DMS53 treated with DMSO at 0.1 percent for 48 hours (cell line): ENCODE data around the gene KRTAP10-11.
"Not testable (repeated sequence)": the region's sequence is repeated elsewhere in the genome, so short reads cannot be mapped to it uniquely, and the experiment has no call there.

Experiments
- DNase-seq: peaks from one replicate; lab custom pipeline; 2025; ENCODE audit not compliant: unreplicated experiment; lab: John Stamatoyannopoulos, UW

Gene KRTAP10-11

GRCh38 chr21:44638506-44639330 is 7.5 kb upstream of the KRTAP10-11 start:
- DNase-seq: not testable (repeated sequence)

DNA sequence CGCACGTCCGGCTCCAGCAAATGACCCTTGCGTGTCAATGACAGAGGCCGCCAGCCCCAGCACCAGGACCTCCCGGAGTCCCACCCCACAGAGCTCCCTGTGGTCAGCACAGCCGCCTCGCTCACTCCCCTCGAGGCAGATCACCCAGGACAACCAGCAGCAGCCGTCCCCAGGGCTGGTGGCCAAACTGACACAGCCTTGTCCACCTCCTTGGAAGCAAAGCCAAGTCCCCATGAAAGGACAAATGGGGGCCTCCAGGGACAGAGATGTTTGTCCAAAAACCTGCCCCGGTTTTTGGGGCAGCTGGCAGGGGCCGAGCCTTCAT is 6.9 kb upstream of the KRTAP10-11 start:
- no peak for DNase-seq

- DNase-seq: no peak
Observed at GRCh38 chr21:44640761-44641160, 5.5 kb upstream of the KRTAP10-11 start.

- DNase-seq: no peak
Observed at GRCh38 chr21:44643741-44644310, 2.4 kb upstream of the KRTAP10-11 start.

DNA sequence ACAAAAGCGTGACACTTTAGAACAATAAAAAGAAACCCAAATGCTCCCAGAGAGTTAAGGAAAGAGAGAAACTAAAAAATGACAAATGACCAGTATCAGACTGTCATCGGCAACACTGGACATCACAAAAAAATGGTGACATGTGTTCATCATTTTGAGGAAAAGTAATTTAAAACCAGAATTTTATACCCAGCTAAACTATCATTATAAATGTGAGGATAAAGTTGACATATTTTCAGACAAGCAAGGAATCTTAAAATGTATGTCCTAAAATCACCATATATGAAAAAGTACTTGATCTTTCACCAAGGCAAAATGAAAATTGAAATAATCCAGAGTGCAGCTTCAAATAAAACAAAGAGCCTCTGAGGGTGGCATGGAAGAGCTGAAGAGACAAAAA is 1.3 kb upstream of the KRTAP10-11 start:
- DNase-seq: no peak

GRCh38 chr21:44647222-44647552 is 973 bp downstream of the KRTAP10-11 start:
- no peak for DNase-seq

DNA sequence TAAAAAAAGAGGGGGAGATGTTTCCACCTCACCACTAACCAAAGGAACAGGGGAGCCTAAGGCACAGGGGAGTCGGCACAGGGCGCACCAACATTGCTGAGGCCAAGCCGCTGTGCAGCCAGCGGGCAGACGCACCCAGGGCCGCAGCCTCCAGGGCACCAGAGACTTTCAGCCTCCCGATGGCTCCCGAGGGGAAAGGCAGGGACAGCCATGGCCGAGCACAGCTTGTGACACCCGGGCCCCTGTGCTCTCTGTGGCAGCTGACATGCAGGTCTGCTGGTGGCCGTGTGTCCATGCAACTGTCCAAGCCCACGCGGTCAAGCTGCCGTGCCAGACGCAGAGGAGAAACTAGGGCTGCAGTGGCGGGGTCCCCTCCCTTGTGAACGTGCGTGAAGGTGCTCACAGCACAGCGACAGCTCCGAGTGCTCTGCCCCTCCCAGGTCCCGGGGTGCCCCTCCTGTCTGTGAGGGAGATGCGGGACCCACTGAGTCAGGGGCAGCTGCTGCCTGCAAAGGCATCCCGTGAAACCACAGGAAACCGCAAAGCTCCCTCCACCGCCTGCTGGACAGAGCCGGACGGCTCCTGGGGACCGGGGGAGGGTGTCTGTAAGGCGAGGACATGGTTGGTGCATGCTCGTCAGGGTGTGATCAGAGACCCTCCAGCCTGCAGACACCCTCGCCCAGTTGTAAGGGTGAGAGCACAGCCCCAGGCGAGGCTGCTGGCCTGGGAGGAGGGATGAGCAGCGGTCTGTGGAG is 2.5 kb downstream of the KRTAP10-11 start:
- DNase-seq: no peak

- DNase-seq: no peak
Observed at GRCh38 chr21:44649521-44650100, 3.4 kb downstream of the KRTAP10-11 start.

- no peak for DNase-seq
Observed at GRCh38 chr21:44650265-44650972, 4.2 kb downstream of the KRTAP10-11 start.

- no peak for DNase-seq
Observed at GRCh38 chr21:44650973-44651675, 4.9 kb downstream of the KRTAP10-11 start.

DNA sequence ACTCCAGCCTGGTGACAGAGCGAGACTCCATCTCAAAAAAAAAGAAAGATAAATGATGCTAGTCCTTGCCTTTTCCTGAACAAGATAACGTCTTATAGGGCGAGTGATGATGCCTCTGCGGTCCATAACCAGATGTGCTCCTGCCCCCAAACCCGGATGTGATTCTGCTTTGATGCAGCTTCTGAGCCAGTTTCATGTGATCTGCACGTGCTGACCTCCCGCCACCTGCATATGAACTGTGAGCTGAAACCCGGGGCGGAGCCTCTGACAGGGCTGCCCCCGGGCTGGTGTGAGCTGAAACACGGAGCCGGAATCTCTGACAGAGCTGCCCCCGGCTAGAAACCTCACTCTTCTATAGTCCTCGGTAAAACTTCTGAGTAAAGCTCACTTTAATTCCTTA is 6.9 kb downstream of the KRTAP10-11 start:
- no peak for DNase-seq

GRCh38 chr21:44653656-44654575 is 7.7 kb downstream of the KRTAP10-11 start:
- no peak for DNase-seq

GRCh38 chr21:44654576-44655175 is 8.5 kb downstream of the KRTAP10-11 start, which contains the start of gene KRTAP12-4:
KRTAP12-4 (minus strand) TSS chr21:44654659; CDS start chr21:44654614, 45 bp downstream.
- DNase-seq: no peak

DNA sequence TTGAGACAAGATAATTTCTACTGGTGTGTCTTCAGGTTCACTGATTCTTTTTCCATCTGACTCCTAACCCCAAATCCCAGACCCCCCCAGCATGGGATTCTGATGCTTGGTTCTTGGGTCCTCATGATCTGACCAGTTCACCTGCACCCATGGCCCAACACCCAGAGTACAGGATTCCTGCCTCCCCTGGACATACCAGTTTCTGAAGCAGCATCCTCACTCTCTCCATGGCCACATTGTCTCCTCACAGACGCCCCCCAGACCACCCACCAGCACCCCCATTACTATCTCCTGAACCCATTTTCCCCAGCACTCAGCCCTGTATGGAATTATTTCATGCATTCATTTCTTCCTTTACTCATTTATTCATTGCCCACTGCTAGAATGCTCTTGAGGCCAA is 10.7 kb downstream of the KRTAP10-11 start:
- no peak for DNase-seq

- no peak for DNase-seq
Observed at GRCh38 chr21:44657635-44658540, 11.7 kb downstream of the KRTAP10-11 start, which contains the start of gene KRTAP12-3. KRTAP12-3 (plus strand) TSS chr21:44657932; CDS start chr21:44657980, 48 bp downstream.

DNA sequence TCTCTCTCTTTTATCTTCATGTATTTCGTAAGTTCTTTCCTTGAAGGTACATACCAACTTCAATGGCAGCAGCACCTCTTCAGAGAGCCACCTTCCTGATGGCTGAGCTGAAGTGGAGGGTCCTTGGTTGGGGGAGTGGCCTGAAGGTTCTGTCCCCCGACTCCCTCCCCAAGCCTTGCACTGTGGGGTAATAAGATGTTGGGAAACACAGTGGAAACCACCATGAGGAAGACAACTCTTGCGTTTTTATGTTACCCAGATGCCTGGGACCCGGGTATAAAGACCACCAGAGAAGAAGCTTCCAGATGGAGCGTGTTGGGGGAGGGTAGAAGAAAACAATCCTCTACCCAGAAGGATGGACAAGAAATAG is 12.3 kb downstream of the KRTAP10-11 start:
- DNase-seq: no peak

- DNase-seq: no peak
Observed at GRCh38 chr21:44658913-44659595, 12.8 kb downstream of the KRTAP10-11 start.
